HEK293 (cell line): ENCODE data around the gene HSPA4L.
A peak's percentile ranks its signal among the peaks of the same experiment; 100 is the strongest.

Source experiments
- HOXD13 ChIP-seq: sonication (generic); formaldehyde crosslinking; IDR thresholded peaks from 2 replicates; pipeline ENCODE4 v1.8.0; 2022; ENCODE audit warnings: missing genetic modification reagents, borderline replicate concordance
- KLF17 ChIP-seq: fragments of 450-650 bp; formaldehyde crosslinking; IDR thresholded peaks from 2 replicates; pipeline ENCODE4 v1.5.1; 2016; ENCODE audit warnings: missing biosample characterization, missing genetic modification characterization
- MZF1 ChIP-seq: fragments of 450-650 bp; formaldehyde crosslinking; IDR thresholded peaks from 2 replicates; pipeline ENCODE4 v1.5.1; 2017; ENCODE audit warnings: missing biosample characterization, missing genetic modification characterization, borderline replicate concordance
- PRDM2 ChIP-seq: fragments of 450-650 bp; formaldehyde crosslinking; IDR thresholded peaks from 2 replicates; pipeline ENCODE4 v1.5.1; 2016; ENCODE audit warnings: missing biosample characterization, missing genetic modification characterization, borderline replicate concordance
- ZBTB20 ChIP-seq: fragments of 450-650 bp; formaldehyde crosslinking; IDR thresholded peaks from 2 replicates; pipeline ENCODE4 v1.5.1; 2016; ENCODE audit warnings: missing biosample characterization, missing genetic modification characterization
- ZBTB48 ChIP-seq: fragments of 450-650 bp; formaldehyde crosslinking; IDR thresholded peaks from 2 replicates; pipeline ENCODE4 v1.5.1; 2016; ENCODE audit warnings: missing biosample characterization, missing genetic modification characterization
- ZBTB49 ChIP-seq: fragments of 450-650 bp; formaldehyde crosslinking; IDR thresholded peaks from 2 replicates; pipeline ENCODE4 v1.5.1; 2016; ENCODE audit warnings: missing biosample characterization, missing genetic modification characterization, low read depth
- ZBTB8A ChIP-seq: fragments of 450-650 bp; formaldehyde crosslinking; IDR thresholded peaks from 2 replicates; pipeline ENCODE4 v1.5.1; 2016; ENCODE audit warnings: missing biosample characterization, missing genetic modification characterization
- ZFP3 ChIP-seq: fragments of 450-650 bp; formaldehyde crosslinking; IDR thresholded peaks from 2 replicates; pipeline ENCODE4 v1.5.1; 2016; ENCODE audit warnings: low read depth, missing biosample characterization, missing genetic modification characterization
- ZFP37 ChIP-seq: fragments of 450-650 bp; formaldehyde crosslinking; IDR thresholded peaks from 2 replicates; pipeline ENCODE4 v1.5.1; 2016; ENCODE audit warnings: missing biosample characterization, missing genetic modification characterization
- ZFP69B ChIP-seq: fragments of 450-650 bp; formaldehyde crosslinking; IDR thresholded peaks from 2 replicates; pipeline ENCODE4 v1.5.1; 2016; ENCODE audit warnings: missing biosample characterization, missing genetic modification characterization
- ZNF121 ChIP-seq: fragments of 450-650 bp; formaldehyde crosslinking; IDR thresholded peaks from 2 replicates; pipeline ENCODE4 v1.5.1; 2016; ENCODE audit warnings: missing biosample characterization, missing genetic modification characterization
- ZNF132 ChIP-seq: fragments of 450-650 bp; formaldehyde crosslinking; IDR thresholded peaks from 2 replicates; pipeline ENCODE4 v1.5.1; 2017; ENCODE audit warnings: missing biosample characterization, missing genetic modification characterization, borderline replicate concordance
- ZNF16 ChIP-seq: fragments of 450-650 bp; formaldehyde crosslinking; IDR thresholded peaks from 2 replicates; pipeline ENCODE4 v1.5.1; 2016; ENCODE audit warnings: low read depth, missing biosample characterization, missing genetic modification characterization
- ZNF18 ChIP-seq: fragments of 450-650 bp; formaldehyde crosslinking; IDR thresholded peaks from 2 replicates; pipeline ENCODE4 v1.5.1; 2016; ENCODE audit warnings: missing biosample characterization, missing genetic modification characterization
- ZNF202 ChIP-seq: fragments of 450-650 bp; formaldehyde crosslinking; IDR thresholded peaks from 2 replicates; pipeline ENCODE4 v1.5.1; 2016; ENCODE audit warnings: missing biosample characterization, missing genetic modification characterization, borderline replicate concordance
- ZNF24 ChIP-seq: fragments of 450-650 bp; formaldehyde crosslinking; IDR thresholded peaks from 2 replicates; pipeline ENCODE4 v1.5.1; 2016; ENCODE audit warnings: missing biosample characterization, missing genetic modification characterization
- ZNF324 ChIP-seq: fragments of 450-650 bp; formaldehyde crosslinking; IDR thresholded peaks from 2 replicates; pipeline ENCODE4 v1.5.1; 2016; ENCODE audit warnings: missing biosample characterization, missing genetic modification characterization
- ZNF335 ChIP-seq: fragments of 450-650 bp; formaldehyde crosslinking; conservative IDR thresholded peaks from 2 replicates; pipeline ENCODE4 v1.5.1; 2016; ENCODE audit warnings: missing biosample characterization, missing genetic modification characterization
- ZNF416 ChIP-seq: fragments of 450-650 bp; formaldehyde crosslinking; IDR thresholded peaks from 2 replicates; pipeline ENCODE4 v1.5.1; 2016; ENCODE audit warnings: missing biosample characterization, missing genetic modification characterization
- ZNF548 ChIP-seq: fragments of 450-650 bp; formaldehyde crosslinking; IDR thresholded peaks from 2 replicates; pipeline ENCODE4 v1.5.1; 2016; ENCODE audit warnings: missing biosample characterization, missing genetic modification characterization
- ZNF600 ChIP-seq: fragments of 450-650 bp; formaldehyde crosslinking; IDR thresholded peaks from 2 replicates; pipeline ENCODE4 v1.5.1; 2016; ENCODE audit warnings: missing biosample characterization, missing genetic modification characterization
- ZNF624 ChIP-seq: fragments of 450-650 bp; formaldehyde crosslinking; IDR thresholded peaks from 2 replicates; pipeline ENCODE4 v1.5.1; 2017; ENCODE audit warnings: missing biosample characterization, missing genetic modification characterization
- ZNF654 ChIP-seq: fragments of 450-650 bp; formaldehyde crosslinking; IDR thresholded peaks from 2 replicates; pipeline ENCODE4 v1.5.1; 2016; ENCODE audit warnings: low read depth, missing biosample characterization, missing genetic modification characterization
- ZNF704 ChIP-seq: fragments of 450-650 bp; formaldehyde crosslinking; IDR thresholded peaks from 2 replicates; pipeline ENCODE4 v1.5.1; 2016; ENCODE audit warnings: missing biosample characterization, missing genetic modification characterization
- ZNF776 ChIP-seq: fragments of 450-650 bp; formaldehyde crosslinking; IDR thresholded peaks from 2 replicates; pipeline ENCODE4 v1.5.0; 2017; ENCODE audit warnings: missing biosample characterization, missing genetic modification characterization, borderline replicate concordance
- ZNF843 ChIP-seq: fragments of 450-650 bp; formaldehyde crosslinking; IDR thresholded peaks from 2 replicates; pipeline ENCODE4 v1.5.1; 2016; ENCODE audit warnings: missing biosample characterization, missing genetic modification characterization
- ZSCAN23 ChIP-seq: fragments of 450-650 bp; formaldehyde crosslinking; IDR thresholded peaks from 2 replicates; pipeline ENCODE4 v1.5.1; 2016; ENCODE audit warnings: missing biosample characterization, missing genetic modification characterization

Gene HSPA4L

GRCh38 chr4:127880763-127881562, 98.8 kb downstream of the HSPA4L start, which contains the start of gene PLK4 (continued):
- TF ChIP-seq ZFP69B: peak; percentile 55; the same call in 1 of the 2 replicates
- no peak for TF ChIP-seq ZNF776
- TF ChIP-seq MZF1 (tag by site-specific recombination): peak; percentile 93
- TF ChIP-seq ZNF624: no peak
- no peak for TF ChIP-seq PRDM2 (tag by site-specific recombination)
- peak; percentile 17; the same call in 1 of the 2 replicates for TF ChIP-seq ZNF843 (tag by site-specific recombination)
- TF ChIP-seq ZNF548 (tag by site-specific recombination): no peak
- peak; percentile 73 for TF ChIP-seq ZBTB48 (tag by site-specific recombination)
- no peak for TF ChIP-seq ZNF16 (tag by site-specific recombination)
- peak; percentile 51; the same call in 1 of the 2 replicates for TF ChIP-seq ZBTB20 (tag by site-specific recombination)
- TF ChIP-seq ZNF132: no peak
- no peak for TF ChIP-seq ZNF202
- peak; percentile 74; the same call in 1 of the 2 replicates for TF ChIP-seq ZFP37 (tag by site-specific recombination)
- peak; percentile 88 for TF ChIP-seq ZNF335 (tag by site-specific recombination)
- peak; percentile 68; the same call in 1 of the 2 replicates for TF ChIP-seq ZNF600 (tag by site-specific recombination)
- no peak for TF ChIP-seq ZBTB49 (tag by site-specific recombination)
- TF ChIP-seq ZNF18 (tag by site-specific recombination): 0 out of 2 replicates have a peak, but pooled peaks have one; percentile 14
- peak; percentile 59; the same call in 1 of the 2 replicates for TF ChIP-seq ZBTB8A (tag by site-specific recombination)
- no peak for TF ChIP-seq HOXD13 (CRISPR knock-in tag)
- TF ChIP-seq ZFP3: no peak
- no peak for TF ChIP-seq ZNF654 (tag by site-specific recombination)
- TF ChIP-seq ZNF24 (tag by site-specific recombination): peak; percentile 65; the same call in 1 of the 2 replicates
- peak; percentile 60; the same call in 1 of the 2 replicates for TF ChIP-seq ZSCAN23 (tag by site-specific recombination)
- TF ChIP-seq KLF17 (tag by site-specific recombination): peak; percentile 54; the same call in 1 of the 2 replicates
- no peak for TF ChIP-seq ZNF416 (tag by site-specific recombination)
- TF ChIP-seq ZNF121 (tag by site-specific recombination): peak; percentile 62; the same call in 1 of the 2 replicates
- TF ChIP-seq ZNF704 (tag by site-specific recombination): no peak
- peak; percentile 81 for TF ChIP-seq ZNF324 (tag by site-specific recombination)
